GM19395 (cell line): ENCODE data around the gene KLHL42.
A peak's percentile ranks its signal among the peaks of the same experiment; 100 is the strongest.

Experiments used
- ATAC-seq: cut with Tn5 transposase; IDR thresholded peaks from one replicate; pipeline ENCODE4 v1.9.1; 2021; ENCODE audit warnings: mild to moderate bottlenecking, moderate library complexity; ENCODE audit not compliant: unreplicated experiment

KLHL42 gene

DNA sequence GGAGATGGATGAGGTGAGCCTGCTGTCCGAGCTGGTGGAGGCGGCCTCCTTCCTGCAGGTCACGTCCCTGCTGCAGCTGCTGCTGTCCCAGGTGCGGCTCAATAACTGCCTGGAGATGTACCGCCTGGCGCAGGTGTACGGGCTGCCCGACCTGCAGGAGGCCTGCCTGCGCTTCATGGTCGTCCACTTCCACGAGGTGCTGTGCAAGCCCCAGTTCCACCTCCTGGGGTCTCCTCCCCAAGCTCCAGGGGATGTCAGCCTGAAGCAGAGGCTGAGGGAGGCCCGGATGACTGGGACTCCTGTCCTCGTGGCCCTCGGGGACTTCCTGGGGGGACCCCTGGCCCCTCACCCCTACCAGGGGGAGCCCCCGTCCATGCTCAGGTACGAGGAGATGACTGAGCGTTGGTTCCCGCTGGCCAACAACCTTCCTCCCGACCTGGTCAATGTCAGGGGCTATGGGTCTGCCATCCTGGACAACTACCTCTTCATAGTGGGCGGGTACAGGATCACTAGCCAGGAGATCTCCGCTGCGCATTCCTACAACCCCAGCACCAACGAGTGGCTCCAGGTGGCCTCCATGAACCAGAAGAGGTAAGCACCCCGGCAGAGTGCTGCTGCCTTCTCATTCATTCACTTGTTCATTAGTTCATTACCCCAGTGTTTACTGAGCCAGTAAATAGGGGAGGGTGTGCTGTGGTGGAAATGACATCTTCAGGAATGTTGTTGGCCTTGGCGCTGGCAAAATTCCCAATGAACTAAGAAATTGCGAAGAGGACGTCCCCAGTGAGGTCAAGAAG is 777 bp downstream of the KLHL42 start:
- ATAC-seq: peak; percentile 47

- ATAC-seq: no peak
Measured at GRCh38 chr12:27781680-27782079, 1.6 kb downstream of the KLHL42 start.

- no peak for ATAC-seq
Measured at GRCh38 chr12:27782481-27782880, 2.4 kb downstream of the KLHL42 start.

DNA sequence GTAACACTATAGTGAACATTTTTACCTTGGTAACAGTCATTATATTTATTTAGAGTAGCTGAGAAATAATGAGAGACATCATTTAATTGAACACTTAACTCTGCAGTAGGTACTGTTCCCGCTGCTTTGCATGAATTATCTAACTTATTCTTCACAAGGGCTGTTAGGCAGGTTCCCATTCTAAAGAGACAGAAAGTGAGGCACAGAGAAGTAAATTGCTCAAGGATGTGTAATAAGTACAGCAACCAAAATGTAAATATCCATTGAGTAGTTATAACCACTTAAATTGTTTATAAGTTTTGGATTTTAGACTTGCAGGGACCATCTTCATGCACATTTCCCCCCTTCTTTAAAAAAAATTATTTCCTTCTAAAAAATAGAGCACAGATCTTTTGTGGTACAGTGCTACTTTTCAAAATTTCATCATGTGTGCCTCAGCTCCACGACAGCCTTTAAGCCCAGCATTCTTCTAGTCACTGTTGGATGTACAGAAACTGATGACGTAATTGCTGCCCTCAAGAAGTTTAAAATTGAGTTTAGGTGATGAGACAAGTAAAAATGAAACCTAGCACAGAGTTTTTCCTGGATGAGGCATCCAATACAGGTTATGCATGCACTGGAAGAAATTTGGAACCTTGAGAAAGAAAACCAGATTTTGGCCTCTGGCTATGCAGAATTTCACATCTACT is 6.0 kb downstream of the KLHL42 start:
- no peak for ATAC-seq

- no peak for ATAC-seq
Measured at GRCh38 chr12:27787559-27787958, 7.5 kb downstream of the KLHL42 start.

- ATAC-seq: no peak
Measured at GRCh38 chr12:27790179-27790578, 10.1 kb downstream of the KLHL42 start.

DNA sequence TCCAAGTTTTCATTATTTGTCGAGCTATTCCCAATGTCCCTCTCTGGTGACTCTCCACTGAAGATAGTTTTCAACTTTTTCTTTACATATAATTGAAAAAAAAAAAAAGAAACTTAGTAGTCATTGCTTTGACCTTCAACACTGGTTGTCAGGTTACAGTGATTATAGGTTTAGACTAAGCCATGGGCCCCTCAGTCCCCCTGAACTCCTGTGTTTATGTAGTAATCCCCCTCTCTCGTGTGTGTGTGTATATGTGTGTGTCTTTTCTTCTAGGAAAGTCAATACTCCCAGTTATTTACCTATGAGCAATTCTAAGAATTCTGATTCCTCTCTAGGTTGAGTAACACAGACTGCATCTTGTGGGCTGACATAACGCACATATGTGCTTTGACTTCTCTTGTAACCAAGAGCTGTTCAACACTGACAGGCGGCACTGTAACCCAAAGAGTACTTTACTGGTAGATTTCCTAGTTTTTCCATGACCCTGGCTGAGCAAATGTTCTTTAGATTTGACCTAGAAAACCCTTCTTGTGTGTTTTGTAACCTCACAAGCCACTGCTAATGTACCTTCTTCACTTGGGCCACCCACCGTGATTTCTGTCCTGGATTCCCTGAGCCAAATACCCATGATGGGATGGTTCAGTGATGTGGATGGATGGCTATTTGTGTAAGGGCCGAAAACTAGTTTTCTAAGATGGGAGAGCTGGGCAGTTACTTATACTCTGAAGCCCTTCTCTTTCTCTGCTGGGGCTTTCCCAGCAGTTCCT is 15.0 kb downstream of the KLHL42 start:
- ATAC-seq: no peak

- no peak for ATAC-seq
Measured at GRCh38 chr12:27796128-27796527, 16.1 kb downstream of the KLHL42 start.

DNA sequence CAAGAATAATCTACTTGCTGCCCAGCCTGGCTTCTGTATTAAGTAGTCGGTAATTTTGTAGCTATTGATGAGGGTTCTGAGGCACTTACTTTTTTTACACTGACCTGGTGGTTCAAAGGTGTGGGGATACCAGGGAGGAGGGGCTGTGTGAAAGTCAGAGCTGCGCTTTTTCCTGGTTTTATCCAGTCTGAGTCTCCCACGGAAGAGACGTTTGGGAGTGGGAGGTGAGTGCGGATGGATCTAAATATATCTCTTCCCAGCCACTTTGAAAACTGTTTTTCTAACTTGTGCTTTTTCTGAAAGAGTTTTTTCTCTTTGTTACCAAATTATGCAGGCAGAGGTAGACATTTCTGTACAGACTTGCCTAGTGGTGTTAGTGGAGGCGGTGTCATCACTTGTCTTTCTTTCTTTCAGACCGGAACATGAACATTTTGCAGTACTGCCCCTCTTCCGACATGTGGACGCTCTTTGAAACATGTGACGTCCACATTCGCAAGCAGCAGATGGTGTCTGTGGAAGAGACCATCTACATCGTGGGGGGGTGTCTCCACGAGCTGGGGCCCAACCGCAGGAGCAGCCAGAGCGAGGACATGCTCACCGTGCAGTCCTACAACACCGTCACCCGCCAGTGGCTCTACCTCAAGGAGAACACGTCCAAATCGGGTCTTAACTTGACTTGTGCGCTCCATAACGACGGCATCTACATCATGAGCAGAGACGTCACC is 17.4 kb downstream of the KLHL42 start:
- no peak for ATAC-seq

- no peak for ATAC-seq
Measured at GRCh38 chr12:27800819-27801218, 20.8 kb downstream of the KLHL42 start.

DNA sequence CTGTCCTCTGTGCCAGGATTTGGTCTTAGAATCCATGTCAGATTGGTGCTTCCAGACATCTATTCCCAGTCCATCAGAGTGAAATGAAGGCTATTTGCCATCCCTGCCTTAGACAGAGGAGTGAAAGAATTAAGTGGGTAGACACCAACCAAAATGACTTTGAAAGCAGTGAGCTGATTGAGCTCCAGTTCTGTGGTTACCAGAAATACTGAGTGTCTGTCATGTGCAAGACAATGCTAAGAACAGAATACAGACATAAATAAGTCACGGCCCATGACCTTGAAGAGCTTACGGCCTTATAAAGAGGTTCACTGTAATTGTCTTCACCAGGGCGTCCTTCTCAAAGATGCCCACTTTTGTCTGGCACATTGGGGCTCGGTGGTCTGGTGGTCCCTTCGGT is 21.6 kb downstream of the KLHL42 start:
- ATAC-seq: no peak

GRCh38 chr12:27802511-27802910 is 22.5 kb downstream of the KLHL42 start:
- ATAC-seq: no peak

GRCh38 chr12:27802936-27803335 is 22.9 kb downstream of the KLHL42 start:
- ATAC-seq: no peak

- ATAC-seq: no peak
Measured at GRCh38 chr12:27805238-27805637, 25.2 kb downstream of the KLHL42 start.

- ATAC-seq: no peak
Measured at GRCh38 chr12:27806259-27806658, 26.2 kb downstream of the KLHL42 start.

- ATAC-seq: no peak
Measured at GRCh38 chr12:27807063-27807703, 27.1 kb downstream of the KLHL42 start.

- no peak for ATAC-seq
Measured at GRCh38 chr12:27808841-27809240, 28.8 kb downstream of the KLHL42 start.

DNA sequence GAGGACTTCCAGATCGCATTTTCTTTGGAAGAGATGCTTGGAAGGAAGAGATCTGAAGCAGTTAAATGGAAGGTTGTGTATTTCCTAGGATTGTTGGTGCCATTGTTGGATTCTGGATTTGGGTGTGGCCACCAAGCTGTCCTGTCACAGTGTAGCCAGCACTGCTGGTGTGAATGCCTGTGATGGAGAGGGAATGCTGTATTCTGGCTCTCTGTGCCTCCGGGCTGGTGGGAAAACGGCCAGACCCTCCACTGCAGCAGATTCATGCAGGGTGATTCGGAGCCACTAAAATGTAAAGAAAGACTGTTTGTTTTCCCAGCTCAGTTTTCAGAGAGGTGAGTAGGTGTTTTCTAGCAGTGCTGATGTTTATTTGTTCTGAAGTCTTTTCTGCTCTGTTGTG is 30.7 kb downstream of the KLHL42 start:
- no peak for ATAC-seq

DNA sequence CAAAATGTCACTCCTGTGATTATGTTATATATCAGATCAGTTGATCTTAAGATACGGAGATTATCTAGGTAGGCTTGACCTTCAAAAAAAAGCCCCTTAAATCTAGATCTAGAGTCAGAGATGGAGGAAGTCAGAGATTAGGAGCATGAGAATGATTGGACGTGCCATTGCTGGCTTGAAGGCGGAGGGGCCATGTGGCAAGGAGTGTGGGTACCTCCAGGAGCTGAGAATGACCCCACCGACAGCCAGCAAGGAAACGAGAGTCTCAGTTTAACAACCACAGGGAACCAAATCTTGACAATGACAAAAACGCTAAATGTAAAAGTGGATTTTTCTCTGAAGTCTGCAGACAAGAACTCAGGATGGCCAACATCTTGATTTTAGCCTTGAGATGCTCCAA is 32.5 kb downstream of the KLHL42 start:
- no peak for ATAC-seq

DNA sequence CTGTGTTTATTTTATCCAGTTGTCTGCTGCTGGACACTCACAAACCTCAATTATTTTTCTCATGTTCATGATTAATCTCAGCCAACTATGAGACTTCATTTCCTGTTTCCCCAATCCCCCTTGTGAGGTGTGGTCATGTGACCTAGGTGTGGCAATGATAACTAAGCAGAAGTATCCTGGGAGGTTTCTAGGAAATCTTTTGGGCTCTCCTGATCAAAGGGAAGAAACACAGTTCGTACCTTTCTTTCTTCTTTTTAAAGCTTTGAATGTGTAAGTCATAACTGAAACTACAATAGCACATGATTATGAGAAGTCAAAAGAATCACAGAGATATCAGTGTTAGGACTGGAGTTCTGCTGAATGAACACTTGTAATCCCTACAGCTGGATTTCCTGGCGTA is 34.4 kb downstream of the KLHL42 start:
- no peak for ATAC-seq
